ENCODE results near the gene KIAA1217. TPM values are rescaled to one million over a fixed set of nuclear protein-coding genes. Genes with fewer than 3 reads are reported as not detected.

Gene KIAA1217
- total RNA-seq, 1 donor from 2014 or later: 121 TPM

DNA sequence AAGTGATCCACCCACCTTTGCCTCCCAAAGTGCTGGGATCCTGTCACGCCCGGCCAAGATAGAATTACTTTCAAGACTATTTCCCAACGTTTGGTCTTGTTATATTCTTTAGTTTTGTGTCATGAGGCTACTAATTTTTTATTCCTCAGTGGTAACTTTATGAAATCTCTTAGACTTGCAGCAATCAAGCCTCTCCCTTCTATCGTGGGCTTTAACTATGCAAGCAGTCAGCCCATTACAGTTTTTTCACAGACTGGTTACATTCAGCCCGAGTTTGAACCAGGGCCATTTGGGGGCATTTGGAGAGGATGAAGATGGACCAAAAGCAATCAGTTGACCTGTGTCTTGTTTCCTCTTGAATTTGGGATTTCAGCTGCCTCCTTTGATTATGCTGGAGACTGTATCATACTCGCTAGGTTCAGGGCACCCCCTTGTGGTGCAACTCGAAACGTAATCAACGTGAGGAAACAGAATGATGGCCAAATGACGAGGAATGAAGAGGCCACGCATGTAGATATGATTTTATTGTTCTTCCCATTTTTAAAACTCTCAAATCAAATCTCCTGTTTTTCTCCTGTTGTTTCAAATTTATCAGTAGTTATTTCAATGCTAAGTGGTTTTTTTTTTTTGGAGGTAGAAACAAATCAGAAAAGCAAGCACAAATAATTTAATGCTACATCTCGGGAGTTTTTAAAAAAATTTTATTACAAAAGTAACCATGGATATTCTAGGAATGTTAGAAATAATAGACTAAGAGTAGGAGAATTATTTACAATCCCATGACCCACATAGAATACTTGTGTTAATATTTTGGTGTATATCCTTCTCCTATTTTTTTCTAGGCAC, 151.6 kb downstream of the KIAA1217 start:
- H3K27me3 Mint-ChIP-seq: no peaks in the 10 kb centered on the region
- peak; percentile 74 for TF ChIP-seq CTCF (IDR thresholded peaks at IDR 0.05; ENCODE audit: unreplicated experiment)

GRCh38 chr10:24363070-24363469, 154.1 kb downstream of the KIAA1217 start:
- H3K27ac Mint-ChIP-seq: peak overlapping the region; percentile 47
- no peak for TF ChIP-seq CTCF (IDR thresholded peaks at IDR 0.05; ENCODE audit: unreplicated experiment)
- H3K27me3 Mint-ChIP-seq: no peaks in the 10 kb centered on the region
- DNase-seq (ENCODE audit: low spot score, unreplicated experiment): no peak
- H3K4me3 Mint-ChIP-seq (ENCODE audit: low read depth): no peak overlapping the region
- H3K9me3 Mint-ChIP-seq (ENCODE audit: low read depth): no peaks in the 10 kb centered on the region
- H3K36me3 Mint-ChIP-seq (ENCODE audit: insufficient read depth): peaks cover 12% of the 10 kb centered on the region
- H3K4me1 Mint-ChIP-seq (ENCODE audit: low read depth): peaks cover 7% of the 10 kb centered on the region

More for the DNA sequence above, 151.6 kb downstream of the KIAA1217 start:
- DNase-seq (ENCODE audit: low spot score, unreplicated experiment): peak; percentile 43
- H3K4me1 Mint-ChIP-seq (ENCODE audit: low read depth): peaks cover 11% of the 10 kb centered on the region
- H3K4me3 Mint-ChIP-seq (ENCODE audit: low read depth): no peak overlapping the region
- H3K27ac Mint-ChIP-seq: no peak overlapping the region
- H3K36me3 Mint-ChIP-seq (ENCODE audit: insufficient read depth): peaks cover 8% of the 10 kb centered on the region
- no peaks in the 10 kb centered on the region for H3K9me3 Mint-ChIP-seq (ENCODE audit: low read depth)

DNA sequence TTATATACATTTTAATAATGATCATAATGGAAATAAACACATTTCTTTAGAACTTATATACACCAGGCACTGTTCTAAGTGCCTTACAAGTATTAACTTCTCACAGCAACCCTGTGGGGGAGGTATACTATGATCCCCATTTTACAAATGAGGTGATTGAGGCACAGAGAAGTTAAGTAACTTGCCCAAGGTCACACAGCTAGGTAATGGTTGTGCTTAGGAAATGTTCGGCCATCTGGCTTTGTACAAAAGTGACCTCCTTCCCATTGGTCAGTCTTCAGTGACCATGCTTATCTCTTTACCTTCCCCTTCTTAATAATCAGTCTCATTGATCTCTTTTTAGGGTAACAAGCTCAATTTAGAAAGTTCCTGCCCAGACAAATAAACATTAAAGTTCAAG, 158.8 kb downstream of the KIAA1217 start:
- Mint-ChIP-seq H3K36me3 (ENCODE audit: insufficient read depth) (peaks cover 30% of the 10 kb centered on the region), H3K4me3 (ENCODE audit: low read depth) (no peak overlapping the region), H3K9me3 (ENCODE audit: low read depth) (peaks cover 11% of the 10 kb centered on the region), H3K27ac (no peak overlapping the region), H3K4me1 (ENCODE audit: low read depth) (peaks cover 5% of the 10 kb centered on the region), H3K27me3 (no peaks in the 10 kb centered on the region)
- DNase-seq (ENCODE audit: low spot score, unreplicated experiment): no peak
- no peak for TF ChIP-seq CTCF (IDR thresholded peaks at IDR 0.05; ENCODE audit: unreplicated experiment)

- peaks cover 36% of the 10 kb centered on the region for H3K36me3 Mint-ChIP-seq (ENCODE audit: insufficient read depth)
- no peak for DNase-seq (ENCODE audit: low spot score, unreplicated experiment)
- H3K9me3 Mint-ChIP-seq (ENCODE audit: low read depth): peaks cover 11% of the 10 kb centered on the region
- H3K4me3 Mint-ChIP-seq (ENCODE audit: low read depth): no peak overlapping the region
- H3K27ac Mint-ChIP-seq: no peak overlapping the region
- no peak for TF ChIP-seq CTCF (IDR thresholded peaks at IDR 0.05; ENCODE audit: unreplicated experiment)
- H3K27me3 Mint-ChIP-seq: no peaks in the 10 kb centered on the region
- H3K4me1 Mint-ChIP-seq (ENCODE audit: low read depth): peaks cover 4% of the 10 kb centered on the region
Observed at GRCh38 chr10:24370877-24371276, 161.9 kb downstream of the KIAA1217 start.

- Mint-ChIP-seq H3K36me3 (ENCODE audit: insufficient read depth) (peaks cover 36% of the 10 kb centered on the region), H3K9me3 (ENCODE audit: low read depth) (peaks cover 11% of the 10 kb centered on the region), H3K4me3 (ENCODE audit: low read depth) (no peak overlapping the region), H3K27ac (no peak overlapping the region), H3K27me3 (no peaks in the 10 kb centered on the region), H3K4me1 (ENCODE audit: low read depth) (peaks cover 5% of the 10 kb centered on the region)
- TF ChIP-seq CTCF (IDR thresholded peaks at IDR 0.05; ENCODE audit: unreplicated experiment): no peak
- DNase-seq (ENCODE audit: low spot score, unreplicated experiment): no peak
Observed at GRCh38 chr10:24371396-24371795, 162.5 kb downstream of the KIAA1217 start.

All from progenitor cell of endocrine pancreas (in vitro differentiated cells).